DOHH2 (cell line): ENCODE measurements around the gene UPK1A.
"Not testable (repeated sequence)": the region's sequence is repeated elsewhere in the genome, so short reads cannot be mapped to it uniquely, and the experiment has no call there.

Experiments
- H3F3A ChIP-seq: fragments of 200-600 bp; sonication (generic), shearing (Covaris generic); 2 replicates; pipeline ENCODE4 v1.6.0; 2016; ENCODE audit warnings: antibody characterized with exemption, mild to moderate bottlenecking; ENCODE audit not compliant: control insufficient read depth, insufficient read depth
- H3K27ac ChIP-seq: fragments of 200-600 bp; sonication (generic); 2 replicates; pipeline ENCODE4 v1.5.1; 2014; ENCODE audit warnings: low read depth, mild to moderate bottlenecking, low read length, moderate library complexity
- H3K27me3 ChIP-seq: fragments of 200-600 bp; sonication (generic); 2 replicates; pipeline ENCODE4 v1.6.1; 2014; ENCODE audit warnings: mild to moderate bottlenecking, low read length, mixed read lengths; ENCODE audit not compliant: control insufficient read depth
- H3K36me3 ChIP-seq: fragments of 200-600 bp; sonication (generic); 2 replicates; pipeline ENCODE4 v1.6.1; 2014; ENCODE audit warnings: mild to moderate bottlenecking, low read length, moderate library complexity, mixed read lengths; ENCODE audit not compliant: control insufficient read depth
- H3K4me1 ChIP-seq: fragments of 200-600 bp; sonication (generic); 2 replicates; pipeline ENCODE4 v1.6.1; 2014; ENCODE audit warnings: mild to moderate bottlenecking, low read length, mixed read lengths; ENCODE audit not compliant: control insufficient read depth
- H3K4me2 ChIP-seq: fragments of 200-600 bp; sonication (generic); 2 replicates; pipeline ENCODE4 v1.6.0; 2014; ENCODE audit warnings: mild to moderate bottlenecking, low read length, moderate library complexity
- H3K4me3 ChIP-seq: fragments of 200-600 bp; sonication (generic); 2 replicates; pipeline ENCODE4 v1.5.1; 2014; ENCODE audit warnings: mild to moderate bottlenecking, low read length, mixed read lengths
- H3K79me2 ChIP-seq: fragments of 200-600 bp; sonication (generic); 2 replicates; pipeline ENCODE4 v1.6.1; 2014; ENCODE audit warnings: mild to moderate bottlenecking, low read length, mixed read lengths; ENCODE audit not compliant: control insufficient read depth
- H3K9me2 ChIP-seq: fragments of 200-600 bp; sonication (generic); replicated peaks from 2 replicates; pipeline ENCODE4 v1.6.1; 2014; ENCODE audit warnings: mild to moderate bottlenecking, low read length, mixed read lengths; ENCODE audit not compliant: control insufficient read depth
- H3K9me3 ChIP-seq: fragments of 200-600 bp; sonication (generic); 2 replicates; pipeline ENCODE4 v1.6.1; 2014; ENCODE audit warnings: antibody characterized with exemption, low read length, mixed read lengths; ENCODE audit not compliant: control insufficient read depth, insufficient read depth
- H4K20me1 ChIP-seq: fragments of 200-600 bp; sonication (generic); 2 replicates; pipeline ENCODE4 v1.6.0; 2014; ENCODE audit warnings: low read depth, mild to moderate bottlenecking, antibody characterized with exemption, low read length, moderate library complexity; ENCODE audit not compliant: control insufficient read depth, insufficient read depth
- EZH2phosphoT487 ChIP-seq: fragments of 200-600 bp; sonication (generic); IDR thresholded peaks from 2 replicates; pipeline ENCODE4 v1.6.1; 2017; ENCODE audit warnings: borderline replicate concordance, mild to moderate bottlenecking, antibody characterized with exemption, low read length, moderate library complexity, mixed read lengths
- TF ChIP-seq, protein P1 (sequence below): fragments of 200-600 bp; sonication (generic); IDR thresholded peaks from one replicate; pipeline ENCODE4 v1.5.1; 2014; ENCODE audit warnings: antibody characterized with exemption, mild to moderate bottlenecking, low read depth, low read length; ENCODE audit not compliant: poor library complexity, severe bottlenecking

UPK1A gene

DNA sequence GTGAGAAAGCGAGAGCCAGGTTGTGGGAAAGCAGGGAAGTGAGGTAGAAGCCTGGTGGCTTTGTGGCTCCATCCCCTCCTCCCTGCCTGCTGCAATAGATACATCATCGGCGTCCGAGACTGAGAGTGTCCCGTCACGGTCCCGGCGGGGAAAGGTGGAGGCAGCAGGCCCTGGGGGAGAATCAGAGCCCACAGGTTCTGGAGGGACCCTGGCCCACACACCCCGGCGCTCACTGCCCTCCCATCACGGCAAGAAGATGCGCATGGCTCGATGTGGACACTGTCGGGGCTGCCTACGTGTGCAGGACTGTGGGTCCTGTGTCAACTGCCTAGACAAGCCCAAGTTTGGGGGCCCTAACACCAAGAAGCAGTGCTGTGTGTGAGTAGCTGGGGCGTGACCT lies 56.6 kb downstream of the UPK1A start:
- Histone ChIP-seq H4K20me1 (peaks cover 10% of the 10 kb centered on the region; the same call in 1 of the 2 replicates), H3K79me2 (peaks cover 39% of the 10 kb centered on the region), H3K4me3 (no peak overlapping the region), H3K9me3 (no peaks in the 10 kb centered on the region), H3K9me2 (no peaks in the 10 kb centered on the region), H3K36me3 (peaks cover 77% of the 10 kb centered on the region), H3K4me1 (peaks cover 11% of the 10 kb centered on the region), H3K4me2 (no peak overlapping the region), H3K27me3 (no peaks in the 10 kb centered on the region), H3F3A (no peaks in the 10 kb centered on the region), H3K27ac (no peak overlapping the region)
- no peak for TF ChIP-seq EZH2phosphoT487

DNA sequence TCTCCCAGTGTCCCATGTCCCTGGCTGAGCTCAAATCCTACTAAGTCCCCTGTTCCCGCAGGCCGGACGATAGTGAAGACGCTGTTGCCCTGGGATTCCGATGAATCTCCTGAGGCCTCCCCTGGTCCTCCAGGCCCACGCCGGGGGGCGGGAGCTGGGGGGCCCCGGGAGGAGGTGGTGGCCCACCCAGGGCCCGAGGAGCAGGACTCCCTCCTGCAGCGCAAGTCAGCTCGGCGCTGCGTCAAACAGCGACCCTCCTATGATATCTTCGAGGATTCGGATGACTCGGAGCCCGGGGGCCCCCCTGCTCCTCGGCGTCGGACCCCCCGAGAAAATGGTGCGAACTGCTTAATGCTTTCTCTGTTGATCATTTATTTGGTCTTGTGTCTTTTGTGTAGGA lies 57.4 kb downstream of the UPK1A start:
- Histone ChIP-seq H3K27me3 (no peaks in the 10 kb centered on the region), H4K20me1 (peaks cover 8% of the 10 kb centered on the region; the same call in 1 of the 2 replicates), H3K4me3 (no peak overlapping the region), H3F3A (no peaks in the 10 kb centered on the region), H3K79me2 (peaks cover 33% of the 10 kb centered on the region), H3K36me3 (peaks cover 84% of the 10 kb centered on the region), H3K27ac (no peak overlapping the region), H3K4me2 (no peak overlapping the region), H3K9me2 (no peaks in the 10 kb centered on the region), H3K4me1 (peaks cover 11% of the 10 kb centered on the region), H3K9me3 (no peaks in the 10 kb centered on the region)
- no peak for TF ChIP-seq EZH2phosphoT487
- TF ChIP-seq, protein P1, sequence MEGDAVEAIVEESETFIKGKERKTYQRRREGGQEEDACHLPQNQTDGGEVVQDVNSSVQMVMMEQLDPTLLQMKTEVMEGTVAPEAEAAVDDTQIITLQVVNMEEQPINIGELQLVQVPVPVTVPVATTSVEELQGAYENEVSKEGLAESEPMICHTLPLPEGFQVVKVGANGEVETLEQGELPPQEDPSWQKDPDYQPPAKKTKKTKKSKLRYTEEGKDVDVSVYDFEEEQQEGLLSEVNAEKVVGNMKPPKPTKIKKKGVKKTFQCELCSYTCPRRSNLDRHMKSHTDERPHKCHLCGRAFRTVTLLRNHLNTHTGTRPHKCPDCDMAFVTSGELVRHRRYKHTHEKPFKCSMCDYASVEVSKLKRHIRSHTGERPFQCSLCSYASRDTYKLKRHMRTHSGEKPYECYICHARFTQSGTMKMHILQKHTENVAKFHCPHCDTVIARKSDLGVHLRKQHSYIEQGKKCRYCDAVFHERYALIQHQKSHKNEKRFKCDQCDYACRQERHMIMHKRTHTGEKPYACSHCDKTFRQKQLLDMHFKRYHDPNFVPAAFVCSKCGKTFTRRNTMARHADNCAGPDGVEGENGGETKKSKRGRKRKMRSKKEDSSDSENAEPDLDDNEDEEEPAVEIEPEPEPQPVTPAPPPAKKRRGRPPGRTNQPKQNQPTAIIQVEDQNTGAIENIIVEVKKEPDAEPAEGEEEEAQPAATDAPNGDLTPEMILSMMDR = no peak

GRCh38 chr19:35724132-35724531 lies 57.8 kb downstream of the UPK1A start:
- not testable (repeated sequence) for H3K4me1 ChIP-seq, H3K4me3 ChIP-seq, H3K4me2 ChIP-seq, H3K27ac ChIP-seq, H3K9me3 ChIP-seq, H3F3A ChIP-seq, H3K27me3 ChIP-seq, H4K20me1 ChIP-seq, H3K9me2 ChIP-seq
- peaks cover 28% of the 10 kb centered on the region for H3K79me2 ChIP-seq
- peaks cover 89% of the 10 kb centered on the region for H3K36me3 ChIP-seq

- Histone ChIP-seq H3K4me3 (no peak overlapping the region), H3K4me2 (no peak overlapping the region), H4K20me1 (0 out of 2 replicates have a peak, but pooled peaks cover 4% of the 10 kb centered on the region), H3K36me3 (peaks cover 90% of the 10 kb centered on the region), H3K79me2 (peaks cover 24% of the 10 kb centered on the region), H3K9me3 (no peaks in the 10 kb centered on the region), H3K4me1 (peaks cover 3% of the 10 kb centered on the region), H3K27ac (no peak overlapping the region), H3K27me3 (no peaks in the 10 kb centered on the region), H3K9me2 (no peaks in the 10 kb centered on the region), H3F3A (no peaks in the 10 kb centered on the region)
- TF ChIP-seq, protein P1 = no peak
- TF ChIP-seq EZH2phosphoT487 = no peak
Observed at GRCh38 chr19:35724560-35724959, 58.2 kb downstream of the UPK1A start.
